Endothelial cell of umbilical vein (primary cell): ENCODE data around the gene FOCAD. TPM values are rescaled to one million over a fixed set of nuclear protein-coding genes. Genes with fewer than 3 reads are reported as not detected.

Source experiments
- BruUV-seq: library from RNA; stranded (reverse); fragments of 400-500 nt; replicated peaks from 2 replicates; lab custom pipeline; 2021; lab: Mats Ljungman, UMichigan
- CTCF ChIA-PET: fragments of 300-600, 350-600 bp; sonication (Branson Sonifier 250); formaldehyde crosslinking; loops from one replicate; lab custom pipeline; 2021; ENCODE audit warnings: antibody characterized with exemption, inconsistent platforms; lab: Charles Lee
- POLR2A ChIA-PET: fragments of 300-600, 350-600 bp; sonication (Branson Sonifier 250); formaldehyde crosslinking; loops from one replicate; lab custom pipeline; 2021; ENCODE audit warnings: antibody characterized with exemption, inconsistent platforms; lab: Charles Lee
- DNase-seq: peaks from one replicate; pipeline ENCODE4 v3.0.0-alpha.2; 2011; ENCODE audit warnings: low read depth, low spot score
- FAIRE-seq: peaks from 2 replicates; lab custom pipeline; 2011; peaks lifted over from hg19 to GRCh38; lab: Jason Lieb, UNC
- H2AFZ ChIP-seq: 2 replicates; pipeline ENCODE4 v1.6.0; 2012; ENCODE audit warnings: low read depth, low read length, control low read depth, inconsistent platforms
- H3K27ac ChIP-seq: 2 replicates; pipeline ENCODE4 v1.5.1; 2011; ENCODE audit warnings: low read depth, mild to moderate bottlenecking, control low read depth, low read length, moderate library complexity; ENCODE audit not compliant: insufficient read depth
- H3K27me3 ChIP-seq, 2 experiments: 2 replicates each; pipeline versions ENCODE4 v1.6.0 to v1.6.1; 2011; ENCODE audit warnings: low read length in 2 of 2, mixed read lengths in 1 of 2; ENCODE audit not compliant: control insufficient read depth in 2 of 2, insufficient read depth in 2 of 2
- H3K36me3 ChIP-seq, 2 experiments: 2 replicates in 1 of 2; 3 replicates in 1 of 2; pipeline ENCODE4 v1.5.1; 2011; ENCODE audit warnings: low read length in 2 of 2, mild to moderate bottlenecking in 1 of 2, moderate library complexity in 1 of 2; ENCODE audit not compliant: control insufficient read depth in 2 of 2, insufficient read depth in 2 of 2; ENCODE audit errors: extremely low read depth in 1 of 2
- H3K4me1 ChIP-seq: 3 replicates; pipeline ENCODE4 v1.5.1; 2011; ENCODE audit warnings: mild to moderate bottlenecking, low read length; ENCODE audit not compliant: control insufficient read depth, insufficient read depth; ENCODE audit errors: extremely low read depth
- H3K4me2 ChIP-seq: 2 replicates; pipeline ENCODE4 v1.6.1; 2011; ENCODE audit warnings: low read length, control low read depth, mixed read lengths; ENCODE audit not compliant: insufficient read depth
- H3K4me3 ChIP-seq, 3 experiments: fragments of 200-600 bp in 1 of 3; sonication (generic), shearing (Covaris generic) in 1 of 3; replicated peaks in 1 of 3; 2 replicates each; pipeline ENCODE4 v1.5.1; 2011 to 2016; ENCODE audit warnings: control low read depth in 3 of 3, low read length in 3 of 3, mild to moderate bottlenecking in 2 of 3, inconsistent platforms in 1 of 3, low read depth in 1 of 3, moderate library complexity in 1 of 3; ENCODE audit not compliant: insufficient read depth in 1 of 3
- H3K79me2 ChIP-seq: 2 replicates; pipeline ENCODE4 v1.6.0; 2012; ENCODE audit warnings: low read length, inconsistent platforms; ENCODE audit not compliant: control insufficient read depth, insufficient read depth
- H3K9ac ChIP-seq: replicated peaks from 2 replicates; pipeline ENCODE3; 2011; ENCODE audit warnings: low read length, control low read depth; ENCODE audit not compliant: insufficient read depth; ENCODE audit errors: extremely low read depth
- H3K9me1 ChIP-seq: replicated peaks from 3 replicates; pipeline ENCODE4 v1.6.0; 2011; ENCODE audit warnings: mild to moderate bottlenecking, low read length; ENCODE audit not compliant: control insufficient read depth, insufficient read depth; ENCODE audit errors: extremely low read depth
- H3K9me3 ChIP-seq: replicated peaks from 2 replicates; pipeline ENCODE4 v1.5.1; 2012; ENCODE audit warnings: low read length, inconsistent platforms; ENCODE audit not compliant: control insufficient read depth, insufficient read depth
- H4K20me1 ChIP-seq: replicated peaks from 2 replicates; pipeline ENCODE3; 2011; ENCODE audit warnings: mild to moderate bottlenecking, low read length; ENCODE audit not compliant: control insufficient read depth, insufficient read depth; ENCODE audit errors: extremely low read depth
- FOS ChIP-seq: IDR thresholded peaks from 2 replicates; pipeline ENCODE4 v1.6.1; 2011; ENCODE audit warnings: mild to moderate bottlenecking, low read length, moderate library complexity, borderline replicate concordance; ENCODE audit not compliant: insufficient read depth
- GATA2 ChIP-seq: IDR thresholded peaks from 2 replicates; pipeline ENCODE4 v1.7.0; 2011; ENCODE audit warnings: low read depth, mild to moderate bottlenecking, moderate library complexity, mixed read lengths, low read length; ENCODE audit not compliant: insufficient read length, insufficient read depth
- JUN ChIP-seq: IDR thresholded peaks from 2 replicates; pipeline ENCODE4 v1.6.1; 2011; ENCODE audit warnings: borderline replicate concordance, low read depth; ENCODE audit not compliant: insufficient read length, insufficient read depth
- MYC ChIP-seq: IDR thresholded peaks from one replicate; pipeline ENCODE4 v1.6.1; 2011; ENCODE audit warnings: mild to moderate bottlenecking, low read depth, low read length
- POLR2A ChIP-seq: IDR thresholded peaks from 2 replicates; pipeline ENCODE4 v1.6.1; 2012; ENCODE audit warnings: low read depth, mild to moderate bottlenecking, control low read depth, low read length
- POLR2AphosphoS5 ChIP-seq: IDR thresholded peaks from 2 replicates; pipeline ENCODE4 v1.6.1; 2012; ENCODE audit warnings: low read depth, mild to moderate bottlenecking, control low read depth, low read length, moderate library complexity; ENCODE audit not compliant: insufficient read depth
- dilution Hi-C: fragments of 300-500 bp; cut with MboI; formaldehyde crosslinking; loops from one replicate; pipeline ENCODE4 v1.15.0; 2019; ENCODE audit warnings: low sequenced_read_pairs; ENCODE audit not compliant: extremely low pct_ligation_motif_present
- intact Hi-C: fragments of 100-400 bp; cut with micrococcal nuclease; formaldehyde crosslinking; loops from one replicate; pipeline ENCODE4 v1.10.0; 2022
- polyA plus RNA-seq, 4 experiments: library from polyadenylated mRNA; depleted of rRNA in 3 of 4; stranded (reverse) in 3 of 4; unstranded in 1 of 4; fragments of >200 nt; gene quantifications; 2 replicates each; pipeline versions ENCODE4 v1.2.1 to v1.2.3, GENCODE V29; 2011 to 2012; ENCODE audit warnings: missing spikeins in 1 of 4
- total RNA-seq: library from RNA; stranded (reverse); gene quantifications from 2 replicates; pipeline ENCODE4 v1.2.3, GENCODE V29; 2021
- TF ChIP-seq, protein P1 (sequence below): IDR thresholded peaks from 2 replicates; pipeline ENCODE4 v1.6.1; 2011; ENCODE audit not compliant: insufficient read depth, insufficient read length
- TF ChIP-seq, protein P2 (sequence below), 2 donors: IDR thresholded peaks; 1 replicate in 1 of 2; 2 replicates in 1 of 2; pipeline ENCODE4 v1.5.1; 2011; ENCODE audit warnings: low read length in 2 of 2, mild to moderate bottlenecking in 2 of 2, moderate library complexity in 2 of 2, control low read depth in 1 of 2, inconsistent platforms in 1 of 2, low read depth in 1 of 2; ENCODE audit not compliant: insufficient read depth in 1 of 2; ENCODE audit errors: extremely low read depth in 1 of 2

FOCAD gene
- total and polyA plus RNA-seq, 2 donors (not counting 3 experiments of a cell fraction or from before 2014, with no cell fraction given): 26.7 to 66.9 TPM

- dilution Hi-C loops (no loop called here), intact Hi-C loops (loop anchor here (10.0 kb wide), 1 partner anchor 754 kb away; no protein-coding TSS in a partner anchor)
- peaks cover 3 to 7% of the 10 kb centered on the region in 2 experiments for H3K36me3 ChIP-seq
- H4K20me1 ChIP-seq: no peaks in the 10 kb centered on the region
- no peak overlapping the region for H3K27ac ChIP-seq
- ChIA-PET CTCF (interaction anchor here (1.6 kb wide), 1 partner anchor 162 kb away, joined by 5 read pairs; no protein-coding TSS in a partner anchor), POLR2A (no interaction called here)
- H3K4me2 ChIP-seq: no peak overlapping the region
- no peak for FAIRE-seq
- no peak overlapping the region for H3K9ac ChIP-seq
- H3K27me3 ChIP-seq: no peaks in the 10 kb centered on the region
- H3K9me3 ChIP-seq: no peaks in the 10 kb centered on the region
- no peak for DNase-seq
- H3K9me1 ChIP-seq: no peaks in the 10 kb centered on the region
- H3K79me2 ChIP-seq: no peaks in the 10 kb centered on the region
- no peak overlapping the region for H2AFZ ChIP-seq
- BruUV-seq: no TSS peak
- no peak overlapping the region for H3K4me3 ChIP-seq
- H3K4me1 ChIP-seq: no peaks in the 10 kb centered on the region
- no peak for TF ChIP-seq MYC
- TF ChIP-seq, protein P1, sequence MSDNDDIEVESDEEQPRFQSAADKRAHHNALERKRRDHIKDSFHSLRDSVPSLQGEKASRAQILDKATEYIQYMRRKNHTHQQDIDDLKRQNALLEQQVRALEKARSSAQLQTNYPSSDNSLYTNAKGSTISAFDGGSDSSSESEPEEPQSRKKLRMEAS: no peak
- TF ChIP-seq, protein P2, sequence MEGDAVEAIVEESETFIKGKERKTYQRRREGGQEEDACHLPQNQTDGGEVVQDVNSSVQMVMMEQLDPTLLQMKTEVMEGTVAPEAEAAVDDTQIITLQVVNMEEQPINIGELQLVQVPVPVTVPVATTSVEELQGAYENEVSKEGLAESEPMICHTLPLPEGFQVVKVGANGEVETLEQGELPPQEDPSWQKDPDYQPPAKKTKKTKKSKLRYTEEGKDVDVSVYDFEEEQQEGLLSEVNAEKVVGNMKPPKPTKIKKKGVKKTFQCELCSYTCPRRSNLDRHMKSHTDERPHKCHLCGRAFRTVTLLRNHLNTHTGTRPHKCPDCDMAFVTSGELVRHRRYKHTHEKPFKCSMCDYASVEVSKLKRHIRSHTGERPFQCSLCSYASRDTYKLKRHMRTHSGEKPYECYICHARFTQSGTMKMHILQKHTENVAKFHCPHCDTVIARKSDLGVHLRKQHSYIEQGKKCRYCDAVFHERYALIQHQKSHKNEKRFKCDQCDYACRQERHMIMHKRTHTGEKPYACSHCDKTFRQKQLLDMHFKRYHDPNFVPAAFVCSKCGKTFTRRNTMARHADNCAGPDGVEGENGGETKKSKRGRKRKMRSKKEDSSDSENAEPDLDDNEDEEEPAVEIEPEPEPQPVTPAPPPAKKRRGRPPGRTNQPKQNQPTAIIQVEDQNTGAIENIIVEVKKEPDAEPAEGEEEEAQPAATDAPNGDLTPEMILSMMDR (IDR thresholded peaks at IDR 0.05; ENCODE audit: extremely low read depth in 1 of 2, insufficient read depth in 1 of 2, low read depth in 1 of 2, low read length in 2 of 2): no peak
- TF ChIP-seq POLR2AphosphoS5: no peak
- no peak for TF ChIP-seq JUN
- no peak for TF ChIP-seq FOS
- no peak for TF ChIP-seq GATA2
- no peak for TF ChIP-seq POLR2A
Measured at GRCh38 chr9:20948703-20949102, 264.6 kb downstream of the FOCAD start.
